ENCODE measurements around the gene SLMAP.

Gene SLMAP

DNA sequence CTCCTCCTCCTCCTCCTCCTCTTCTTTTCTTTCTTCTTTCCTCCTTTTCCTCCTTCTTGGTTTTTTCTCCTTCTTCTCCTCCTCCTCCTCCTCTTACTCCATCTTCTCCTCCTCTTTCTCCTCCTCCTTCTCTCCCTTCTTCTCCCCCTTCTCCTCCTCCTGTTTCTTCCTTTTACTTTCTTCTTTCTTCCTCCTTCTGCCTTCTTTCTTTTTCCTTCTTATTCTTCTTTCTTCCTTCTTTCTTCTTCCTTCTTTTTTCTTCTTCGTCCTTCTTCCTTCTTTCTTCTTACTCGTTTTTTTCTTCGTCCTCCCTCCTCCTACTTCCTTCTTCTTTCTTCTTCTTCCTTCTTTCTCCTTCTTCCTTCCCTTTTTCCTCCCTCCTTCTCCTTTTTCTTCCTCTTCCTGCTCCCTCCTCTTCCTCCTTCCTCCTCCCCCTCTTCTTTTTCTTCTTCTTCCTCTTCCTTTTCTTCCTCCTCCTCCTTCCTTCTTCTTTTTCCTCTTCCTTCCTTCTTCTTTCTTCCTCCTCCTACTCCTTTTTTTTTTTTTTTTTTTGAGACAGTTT lies 92.1 kb downstream of the SLMAP start:
- H4K20me1 ChIP-seq (ENCODE audit: insufficient read depth, low read length), result 0 out of 2 replicates have a peak, but pooled peaks cover under 1% of the 10 kb centered on the region
- H3K4me2 ChIP-seq (ENCODE audit: insufficient read depth, low read length), result no peak overlapping the region
- H2AFZ ChIP-seq (ENCODE audit: low read depth, low read length), result no peak overlapping the region
- H3K79me2 ChIP-seq (ENCODE audit: insufficient read depth, low read length), result no peaks in the 10 kb centered on the region
- peaks cover 21% of the 10 kb centered on the region for H3K36me3 ChIP-seq (ENCODE audit: insufficient read depth, low read length)
- no peak overlapping the region for H3K9ac ChIP-seq (ENCODE audit: low read depth, low read length)
- no peak overlapping the region for H3K27ac ChIP-seq (ENCODE audit: low read length)
- no peaks in the 10 kb centered on the region for H3K4me1 ChIP-seq (ENCODE audit: insufficient read depth, low read length)
- no peaks in the 10 kb centered on the region for H3K27me3 ChIP-seq (ENCODE audit: insufficient read depth, low read length, poor library complexity)
- no peaks in the 10 kb centered on the region for H3K9me3 ChIP-seq (ENCODE audit: insufficient read depth, low read length, severe bottlenecking)
- H3K4me3 ChIP-seq (ENCODE audit: low read depth in 1 of 2, low read length in 2 of 2), result no peak overlapping the region
- DNase-seq (no peak), ATAC-seq (ENCODE audit: insufficient read depth, low read depth) (no peak)
- TF ChIP-seq EZH2 (IDR thresholded peaks at IDR 0.05; ENCODE audit: borderline replicate concordance, low read depth, low read length, severe bottlenecking), result no peak
- TF ChIP-seq, protein P1, sequence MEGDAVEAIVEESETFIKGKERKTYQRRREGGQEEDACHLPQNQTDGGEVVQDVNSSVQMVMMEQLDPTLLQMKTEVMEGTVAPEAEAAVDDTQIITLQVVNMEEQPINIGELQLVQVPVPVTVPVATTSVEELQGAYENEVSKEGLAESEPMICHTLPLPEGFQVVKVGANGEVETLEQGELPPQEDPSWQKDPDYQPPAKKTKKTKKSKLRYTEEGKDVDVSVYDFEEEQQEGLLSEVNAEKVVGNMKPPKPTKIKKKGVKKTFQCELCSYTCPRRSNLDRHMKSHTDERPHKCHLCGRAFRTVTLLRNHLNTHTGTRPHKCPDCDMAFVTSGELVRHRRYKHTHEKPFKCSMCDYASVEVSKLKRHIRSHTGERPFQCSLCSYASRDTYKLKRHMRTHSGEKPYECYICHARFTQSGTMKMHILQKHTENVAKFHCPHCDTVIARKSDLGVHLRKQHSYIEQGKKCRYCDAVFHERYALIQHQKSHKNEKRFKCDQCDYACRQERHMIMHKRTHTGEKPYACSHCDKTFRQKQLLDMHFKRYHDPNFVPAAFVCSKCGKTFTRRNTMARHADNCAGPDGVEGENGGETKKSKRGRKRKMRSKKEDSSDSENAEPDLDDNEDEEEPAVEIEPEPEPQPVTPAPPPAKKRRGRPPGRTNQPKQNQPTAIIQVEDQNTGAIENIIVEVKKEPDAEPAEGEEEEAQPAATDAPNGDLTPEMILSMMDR (IDR thresholded peaks at IDR 0.05; ENCODE audit: borderline replicate concordance, extremely low read depth, low read length, poor library complexity, severe bottlenecking), result no peak

DNA sequence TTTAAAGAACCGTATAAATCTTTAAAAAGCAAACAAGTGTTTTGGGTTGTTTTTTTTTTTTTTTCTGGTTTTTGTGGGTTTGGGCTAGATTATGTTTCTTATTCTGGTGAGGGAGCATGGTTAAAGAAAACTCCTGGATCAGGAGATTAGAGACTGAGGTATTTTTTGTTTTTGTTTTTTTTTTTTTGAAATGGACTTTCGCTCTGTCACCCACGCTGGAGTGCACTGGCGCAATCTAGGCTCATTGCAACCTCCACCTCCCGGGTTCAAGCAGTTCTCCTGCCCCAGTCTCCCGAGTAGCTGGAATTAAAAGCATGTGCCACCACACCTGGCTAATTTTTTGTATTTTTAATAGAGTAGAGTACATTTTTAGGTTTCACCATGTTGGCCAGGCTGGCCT lies 95.2 kb downstream of the SLMAP start:
- no peak overlapping the region for H3K9ac ChIP-seq (ENCODE audit: low read depth, low read length)
- ATAC-seq (ENCODE audit: insufficient read depth, low read depth), result no peak
- no peaks in the 10 kb centered on the region for H3K9me3 ChIP-seq (ENCODE audit: insufficient read depth, low read length, severe bottlenecking)
- no peak overlapping the region for H3K27ac ChIP-seq (ENCODE audit: low read length)
- no peak overlapping the region for H3K4me2 ChIP-seq (ENCODE audit: insufficient read depth, low read length)
- TF ChIP-seq EZH2 (IDR thresholded peaks at IDR 0.05; ENCODE audit: borderline replicate concordance, low read depth, low read length, severe bottlenecking), result no peak
- TF ChIP-seq, protein P1 (IDR thresholded peaks at IDR 0.05; ENCODE audit: borderline replicate concordance, extremely low read depth, low read length, poor library complexity, severe bottlenecking), result no peak
- H2AFZ ChIP-seq (ENCODE audit: low read depth, low read length), result no peak overlapping the region
- peaks cover 33% of the 10 kb centered on the region; the same call in 1 of the 2 replicates for H3K36me3 ChIP-seq (ENCODE audit: insufficient read depth, low read length)
- H3K4me3 ChIP-seq (ENCODE audit: low read depth in 1 of 2, low read length in 2 of 2), result no peak overlapping the region
- H3K4me1 ChIP-seq (ENCODE audit: insufficient read depth, low read length), result no peaks in the 10 kb centered on the region
- no peaks in the 10 kb centered on the region for H3K27me3 ChIP-seq (ENCODE audit: insufficient read depth, low read length, poor library complexity)
- no peak for DNase-seq
- no peaks in the 10 kb centered on the region for H3K79me2 ChIP-seq (ENCODE audit: insufficient read depth, low read length)
- H4K20me1 ChIP-seq (ENCODE audit: insufficient read depth, low read length), result 0 out of 2 replicates have a peak, but pooled peaks cover 3% of the 10 kb centered on the region

DNA sequence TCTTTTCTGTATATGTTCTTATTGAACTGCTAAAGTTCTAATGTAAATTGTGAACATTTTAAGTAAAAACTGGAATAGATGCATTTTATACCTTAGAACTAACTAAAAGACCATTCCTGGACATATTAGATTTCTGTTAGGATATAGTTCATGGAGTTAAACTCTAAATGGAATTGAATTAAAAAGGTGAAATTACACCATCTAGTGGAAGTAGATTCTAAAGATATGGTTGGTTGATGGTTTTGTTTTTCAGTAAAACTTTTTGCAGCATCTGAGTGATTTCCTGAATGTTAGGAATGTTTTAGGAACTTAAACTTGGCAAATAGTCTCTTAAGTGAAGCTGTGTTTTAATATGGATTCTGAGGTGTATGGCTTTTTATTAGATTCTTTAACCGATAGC lies 96.8 kb downstream of the SLMAP start:
- Histone ChIP-seq H3K27me3 (ENCODE audit: insufficient read depth, low read length, poor library complexity) (no peaks in the 10 kb centered on the region), H3K4me1 (ENCODE audit: insufficient read depth, low read length) (no peaks in the 10 kb centered on the region), H3K9me3 (ENCODE audit: insufficient read depth, low read length, severe bottlenecking) (no peaks in the 10 kb centered on the region), H3K79me2 (ENCODE audit: insufficient read depth, low read length) (no peaks in the 10 kb centered on the region), H3K9ac (ENCODE audit: low read depth, low read length) (no peak overlapping the region), H3K4me2 (ENCODE audit: insufficient read depth, low read length) (no peak overlapping the region), H2AFZ (ENCODE audit: low read depth, low read length) (no peak overlapping the region), H3K27ac (ENCODE audit: low read length) (no peak overlapping the region), H3K4me3 (ENCODE audit: low read depth in 1 of 2, low read length in 2 of 2) (no peak overlapping the region), H3K36me3 (ENCODE audit: insufficient read depth, low read length) (peaks cover 45% of the 10 kb centered on the region; the same call in 1 of the 2 replicates), H4K20me1 (ENCODE audit: insufficient read depth, low read length) (0 out of 2 replicates have a peak, but pooled peaks cover 3% of the 10 kb centered on the region)
- DNase-seq (no peak), ATAC-seq (ENCODE audit: insufficient read depth, low read depth) (no peak)
- TF ChIP-seq EZH2 (IDR thresholded peaks at IDR 0.05; ENCODE audit: borderline replicate concordance, low read depth, low read length, severe bottlenecking), result no peak
- TF ChIP-seq, protein P1 (IDR thresholded peaks at IDR 0.05; ENCODE audit: borderline replicate concordance, extremely low read depth, low read length, poor library complexity, severe bottlenecking), result peak; percentile 40
